ENCODE data around the gene ZNF646. TPM values are rescaled to one million over a fixed set of nuclear protein-coding genes. Genes with fewer than 3 reads are reported as not detected.

The ZNF646 gene
- total and polyA plus RNA-seq, 5 donors from 2014 or later, result 2.2 to 23.4 (median 4.6) TPM

- H3K27ac Mint-ChIP-seq, result peak within 1 kb of the TSS in 2 of 3 donors; percentile 83 to 87
Observed at GRCh38 chr16:31108035-31108793, 34.0 kb downstream of the ZNF646 start, which contains the start of gene BCKDK. TSS of gene BCKDK (plus strand) at chr16:31108386. CDS start at chr16:31109224, 838 bp downstream.

GRCh38 chr16:31108794-31109558 lies 34.8 kb downstream of the ZNF646 start:
- Mint-ChIP-seq H3K4me3 (peak overlapping the region; percentile 86 to 90 (median 87)), H3K4me1 (peaks cover 8 to 30% (median 11%) of the 10 kb centered on the region in 4 donors), H3K27ac (peak overlapping the region in 2 of 3 donors; percentile 68 to 83), H3K9me3 (peaks cover 0 to 1% (median 0%) of the 10 kb centered on the region in 7 donors), H3K27me3 (no peaks in the 10 kb centered on the region), H3K36me3 (peaks cover 5% of the 10 kb centered on the region)
- DNase-seq (no peak), ATAC-seq (ENCODE audit: low read depth in 2 of 2) (no peak)
- H3K27ac ChIP-seq (ENCODE audit: insufficient read depth, low read length, poor library complexity, severe bottlenecking), result peak overlapping the region; percentile 63
- H3K4me3 ChIP-seq (ENCODE audit: low read depth, low read length), result no peak overlapping the region
- peaks cover 18% of the 10 kb centered on the region for H3K4me1 ChIP-seq (ENCODE audit: control insufficient read depth, insufficient read depth, low read length, poor library complexity, severe bottlenecking)
- H3K27me3 ChIP-seq (ENCODE audit: control insufficient read depth, insufficient read depth, low read length), result no peaks in the 10 kb centered on the region
- no peaks in the 10 kb centered on the region for H3K9me3 ChIP-seq (ENCODE audit: control insufficient read depth in 2 of 2, low read length in 2 of 2)
- H3K36me3 ChIP-seq (ENCODE audit: control insufficient read depth, insufficient read depth, low read length), result peaks cover 9% of the 10 kb centered on the region

More at GRCh38 chr16:31108035-31108793, 34.0 kb downstream of the ZNF646 start, which contains the start of gene BCKDK:
- H3K4me3 ChIP-seq (ENCODE audit: low read depth, low read length), result peak within 1 kb of the TSS; percentile 69
- peaks cover 9% of the 10 kb centered on the region for H3K36me3 ChIP-seq (ENCODE audit: control insufficient read depth, insufficient read depth, low read length)
- ATAC-seq (ENCODE audit: low read depth in 2 of 2) (peak; percentile 71 to 72), DNase-seq (peak; percentile 47 to 79 (median 49))
- no peaks in the 10 kb centered on the region for H3K9me3 ChIP-seq (ENCODE audit: control insufficient read depth in 2 of 2, low read length in 2 of 2)
- Mint-ChIP-seq H3K4me1 (peaks cover 8 to 27% (median 11%) of the 10 kb centered on the region in 4 donors), H3K27me3 (no peaks in the 10 kb centered on the region), H3K4me3 (peak within 1 kb of the TSS; percentile 82 to 96 (median 89)), H3K36me3 (peaks cover 5% of the 10 kb centered on the region), H3K9me3 (peaks cover 0 to 1% (median 0%) of the 10 kb centered on the region in 7 donors)
- no peaks in the 10 kb centered on the region for H3K27me3 ChIP-seq (ENCODE audit: control insufficient read depth, insufficient read depth, low read length)
- peak within 1 kb of the TSS; percentile 63 for H3K27ac ChIP-seq (ENCODE audit: insufficient read depth, low read length, poor library complexity, severe bottlenecking)
- peaks cover 18% of the 10 kb centered on the region for H3K4me1 ChIP-seq (ENCODE audit: control insufficient read depth, insufficient read depth, low read length, poor library complexity, severe bottlenecking)

GRCh38 chr16:31109622-31110021 lies 35.4 kb downstream of the ZNF646 start:
- no peaks in the 10 kb centered on the region for H3K27me3 Mint-ChIP-seq
- Histone ChIP-seq H3K27me3 (ENCODE audit: control insufficient read depth, insufficient read depth, low read length) (no peaks in the 10 kb centered on the region), H3K4me3 (ENCODE audit: low read depth, low read length) (no peak overlapping the region), H3K27ac (ENCODE audit: insufficient read depth, low read length, poor library complexity, severe bottlenecking) (no peak overlapping the region), H3K9me3 (ENCODE audit: control insufficient read depth in 2 of 2, low read length in 2 of 2) (no peaks in the 10 kb centered on the region), H3K4me1 (ENCODE audit: control insufficient read depth, insufficient read depth, low read length, poor library complexity, severe bottlenecking) (peaks cover 18% of the 10 kb centered on the region), H3K36me3 (ENCODE audit: control insufficient read depth, insufficient read depth, low read length) (peaks cover 9% of the 10 kb centered on the region)
- peak overlapping the region; percentile 86 to 90 (median 87) for H3K4me3 Mint-ChIP-seq
- peaks cover 5% of the 10 kb centered on the region for H3K36me3 Mint-ChIP-seq
- ATAC-seq (ENCODE audit: low read depth in 2 of 2) (no peak), DNase-seq (no peak)
- H3K9me3 Mint-ChIP-seq, result peaks cover 0 to 1% (median 0%) of the 10 kb centered on the region in 7 donors
- H3K27ac Mint-ChIP-seq, result peak overlapping the region in 2 of 3 donors; percentile 68 to 75
- H3K4me1 Mint-ChIP-seq, result peaks cover 8 to 32% (median 11%) of the 10 kb centered on the region in 4 donors

- DNase-seq (no peak), ATAC-seq (ENCODE audit: low read depth in 2 of 2) (no peak)
- H3K4me3 ChIP-seq (ENCODE audit: low read depth, low read length), result no peak overlapping the region
- Mint-ChIP-seq H3K27me3 (no peaks in the 10 kb centered on the region), H3K27ac (peak overlapping the region; percentile 31 to 48 (median 32)), H3K4me3 (peak overlapping the region; percentile 61 to 87 (median 86)), H3K4me1 (peaks cover 8 to 32% (median 12%) of the 10 kb centered on the region in 4 donors), H3K36me3 (peaks cover 5% of the 10 kb centered on the region), H3K9me3 (peaks cover 0 to 1% (median 0%) of the 10 kb centered on the region in 7 donors)
- H3K36me3 ChIP-seq (ENCODE audit: control insufficient read depth, insufficient read depth, low read length), result peaks cover 9% of the 10 kb centered on the region
- no peaks in the 10 kb centered on the region for H3K9me3 ChIP-seq (ENCODE audit: control insufficient read depth in 2 of 2, low read length in 2 of 2)
- H3K27ac ChIP-seq (ENCODE audit: insufficient read depth, low read length, poor library complexity, severe bottlenecking), result no peak overlapping the region
- peaks cover 18% of the 10 kb centered on the region for H3K4me1 ChIP-seq (ENCODE audit: control insufficient read depth, insufficient read depth, low read length, poor library complexity, severe bottlenecking)
- no peaks in the 10 kb centered on the region for H3K27me3 ChIP-seq (ENCODE audit: control insufficient read depth, insufficient read depth, low read length)
Observed at GRCh38 chr16:31110106-31111034, 36.1 kb downstream of the ZNF646 start.

- Histone ChIP-seq H3K27me3 (ENCODE audit: control insufficient read depth, insufficient read depth, low read length) (no peaks in the 10 kb centered on the region), H3K36me3 (ENCODE audit: control insufficient read depth, insufficient read depth, low read length) (peaks cover 9% of the 10 kb centered on the region), H3K4me1 (ENCODE audit: control insufficient read depth, insufficient read depth, low read length, poor library complexity, severe bottlenecking) (peaks cover 16% of the 10 kb centered on the region), H3K9me3 (ENCODE audit: control insufficient read depth in 2 of 2, low read length in 2 of 2) (no peaks in the 10 kb centered on the region), H3K4me3 (ENCODE audit: low read depth, low read length) (no peak overlapping the region), H3K27ac (ENCODE audit: insufficient read depth, low read length, poor library complexity, severe bottlenecking) (no peak overlapping the region)
- DNase-seq (no peak), ATAC-seq (ENCODE audit: low read depth in 2 of 2) (no peak)
- H3K27ac Mint-ChIP-seq, result no peak overlapping the region
- H3K9me3 Mint-ChIP-seq, result no peaks in the 10 kb centered on the region
- peaks cover 8 to 32% (median 13%) of the 10 kb centered on the region in 4 donors for H3K4me1 Mint-ChIP-seq
- H3K4me3 Mint-ChIP-seq, result peak overlapping the region in 3 of 4 donors; percentile 7 to 87 (median 44)
- H3K36me3 Mint-ChIP-seq, result peaks cover 5% of the 10 kb centered on the region
- no peaks in the 10 kb centered on the region for H3K27me3 Mint-ChIP-seq
Observed at GRCh38 chr16:31111881-31112466, 37.8 kb downstream of the ZNF646 start.

GRCh38 chr16:31112711-31113110 lies 38.5 kb downstream of the ZNF646 start:
- no peaks in the 10 kb centered on the region for H3K9me3 ChIP-seq (ENCODE audit: control insufficient read depth in 2 of 2, low read length in 2 of 2)
- Mint-ChIP-seq H3K4me1 (peaks cover 4 to 30% (median 12%) of the 10 kb centered on the region in 4 donors), H3K27ac (no peak overlapping the region), H3K9me3 (no peaks in the 10 kb centered on the region), H3K36me3 (peaks cover 5% of the 10 kb centered on the region), H3K27me3 (no peaks in the 10 kb centered on the region), H3K4me3 (peak overlapping the region in 1 of 4 donors; percentile 12)
- ATAC-seq (ENCODE audit: low read depth in 2 of 2), result no peak
- peaks cover 9% of the 10 kb centered on the region for H3K36me3 ChIP-seq (ENCODE audit: control insufficient read depth, insufficient read depth, low read length)
- H3K4me1 ChIP-seq (ENCODE audit: control insufficient read depth, insufficient read depth, low read length, poor library complexity, severe bottlenecking), result peaks cover 16% of the 10 kb centered on the region
- H3K4me3 ChIP-seq (ENCODE audit: low read depth, low read length), result no peak overlapping the region
- DNase-seq, result no peak
- H3K27me3 ChIP-seq (ENCODE audit: control insufficient read depth, insufficient read depth, low read length), result no peaks in the 10 kb centered on the region
- no peak overlapping the region for H3K27ac ChIP-seq (ENCODE audit: insufficient read depth, low read length, poor library complexity, severe bottlenecking)

Measured in CD4-positive, CD25-positive, alpha-beta regulatory T cell (primary cell).